ENCODE data around the gene MEIS2.

Gene MEIS2

DNA sequence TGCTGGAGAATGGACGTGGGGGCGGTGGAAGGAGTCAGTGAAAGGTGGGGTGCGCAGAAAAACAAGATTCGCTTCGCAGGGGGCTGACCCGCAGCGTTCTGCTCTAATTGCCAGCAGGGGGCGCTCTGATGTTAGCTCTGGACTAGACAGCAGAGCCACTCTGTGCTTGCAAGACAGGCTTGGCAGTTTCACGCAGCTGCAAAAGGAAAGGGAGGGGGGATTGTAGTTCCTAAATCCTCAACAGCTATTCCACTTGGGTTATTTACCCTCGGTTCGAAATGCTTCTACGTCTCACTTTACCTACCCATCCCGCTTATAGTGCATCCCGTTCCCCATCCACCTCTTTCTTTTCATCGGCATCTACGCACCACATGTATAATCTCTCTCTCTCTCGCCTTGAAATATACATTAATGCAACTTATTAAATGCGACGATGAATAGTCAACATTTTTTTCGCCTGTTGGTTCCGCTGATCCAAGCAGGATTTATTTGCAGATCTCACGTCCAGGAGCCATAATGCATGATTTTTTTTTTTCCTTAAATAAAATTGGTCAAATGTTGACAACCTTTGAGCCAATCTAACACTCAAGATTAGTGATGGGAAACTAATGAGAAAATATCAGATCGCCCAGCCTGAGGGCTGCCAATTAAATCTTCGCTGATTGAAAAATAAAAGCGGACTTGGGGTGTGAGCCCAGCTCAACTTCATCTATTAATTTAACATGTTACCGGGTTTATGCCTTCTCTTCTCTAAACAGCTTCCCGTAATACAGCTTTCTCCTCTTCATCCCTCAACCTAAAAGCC, 216.4 kb downstream of the MEIS2 start:
- H3K4me1 ChIP-seq (ENCODE audit: low read depth, poor library complexity, severe bottlenecking) = no peaks in the 10 kb centered on the region
- no peaks in the 10 kb centered on the region for H3K27me3 ChIP-seq (ENCODE audit: insufficient read depth, low read depth)
- no peak overlapping the region for H3K4me3 ChIP-seq (IDR thresholded peaks at IDR 0.05; ENCODE audit: insufficient read depth, low read depth, low read length)
- H3K36me3 ChIP-seq (ENCODE audit: insufficient read depth) = no peaks in the 10 kb centered on the region
- no peaks in the 10 kb centered on the region for H3K79me2 ChIP-seq (ENCODE audit: insufficient read depth, low read depth)
- no peak overlapping the region for H3K9ac ChIP-seq
- TF ChIP-seq, protein P1, sequence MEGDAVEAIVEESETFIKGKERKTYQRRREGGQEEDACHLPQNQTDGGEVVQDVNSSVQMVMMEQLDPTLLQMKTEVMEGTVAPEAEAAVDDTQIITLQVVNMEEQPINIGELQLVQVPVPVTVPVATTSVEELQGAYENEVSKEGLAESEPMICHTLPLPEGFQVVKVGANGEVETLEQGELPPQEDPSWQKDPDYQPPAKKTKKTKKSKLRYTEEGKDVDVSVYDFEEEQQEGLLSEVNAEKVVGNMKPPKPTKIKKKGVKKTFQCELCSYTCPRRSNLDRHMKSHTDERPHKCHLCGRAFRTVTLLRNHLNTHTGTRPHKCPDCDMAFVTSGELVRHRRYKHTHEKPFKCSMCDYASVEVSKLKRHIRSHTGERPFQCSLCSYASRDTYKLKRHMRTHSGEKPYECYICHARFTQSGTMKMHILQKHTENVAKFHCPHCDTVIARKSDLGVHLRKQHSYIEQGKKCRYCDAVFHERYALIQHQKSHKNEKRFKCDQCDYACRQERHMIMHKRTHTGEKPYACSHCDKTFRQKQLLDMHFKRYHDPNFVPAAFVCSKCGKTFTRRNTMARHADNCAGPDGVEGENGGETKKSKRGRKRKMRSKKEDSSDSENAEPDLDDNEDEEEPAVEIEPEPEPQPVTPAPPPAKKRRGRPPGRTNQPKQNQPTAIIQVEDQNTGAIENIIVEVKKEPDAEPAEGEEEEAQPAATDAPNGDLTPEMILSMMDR (conservative IDR thresholded peaks at IDR 0.05; ENCODE audit: low read depth, low read length) = peak; percentile 68
- H3K27ac ChIP-seq = no peak overlapping the region
- no peak overlapping the region for H2AFZ ChIP-seq (ENCODE audit: low read depth)
- H4K20me1 ChIP-seq (ENCODE audit: insufficient read depth) = no peaks in the 10 kb centered on the region
- H3K4me2 ChIP-seq = no peak overlapping the region

DNA sequence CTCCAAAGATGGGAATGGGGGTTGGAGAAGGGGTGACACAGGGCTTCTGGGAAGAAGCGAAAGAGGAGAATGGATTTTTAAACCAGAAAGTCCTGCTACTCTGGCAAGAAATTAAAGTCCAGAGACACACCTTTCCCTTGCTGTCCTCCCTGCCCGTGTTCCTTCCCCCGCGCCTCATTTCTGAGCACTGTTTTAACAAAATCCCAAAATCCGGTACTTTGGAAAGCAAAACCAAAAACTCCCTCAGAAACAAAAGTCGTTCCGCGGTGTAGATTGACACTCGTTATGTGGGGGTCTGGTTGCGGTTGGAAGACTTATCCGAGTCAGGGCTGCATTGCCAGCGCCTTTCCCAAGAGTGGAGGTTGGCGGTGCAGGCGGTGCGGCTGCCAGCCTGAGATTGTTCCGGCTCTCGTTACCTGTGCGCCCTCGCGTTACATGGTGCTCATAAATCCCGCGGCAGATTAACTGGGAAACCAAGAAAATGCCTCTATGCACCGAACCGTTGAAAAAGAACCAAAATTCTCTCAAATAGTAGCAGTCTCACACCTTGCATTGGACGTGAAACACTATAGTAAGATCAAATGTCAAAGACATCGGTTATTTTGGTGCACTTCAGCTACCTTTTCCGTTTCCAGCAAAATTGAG, 217.7 kb downstream of the MEIS2 start:
- Histone ChIP-seq H3K36me3 (ENCODE audit: insufficient read depth) (no peaks in the 10 kb centered on the region), H3K9ac (no peak overlapping the region), H3K27ac (no peak overlapping the region), H3K4me1 (ENCODE audit: low read depth, poor library complexity, severe bottlenecking) (no peaks in the 10 kb centered on the region), H3K79me2 (ENCODE audit: insufficient read depth, low read depth) (no peaks in the 10 kb centered on the region), H2AFZ (ENCODE audit: low read depth) (no peak overlapping the region), H3K4me3 (IDR thresholded peaks at IDR 0.05; ENCODE audit: insufficient read depth, low read depth, low read length) (no peak overlapping the region), H3K27me3 (ENCODE audit: insufficient read depth, low read depth) (no peaks in the 10 kb centered on the region), H4K20me1 (ENCODE audit: insufficient read depth) (no peaks in the 10 kb centered on the region), H3K4me2 (no peak overlapping the region)
- TF ChIP-seq, protein P1 (conservative IDR thresholded peaks at IDR 0.05; ENCODE audit: low read depth, low read length) = no peak

DNA sequence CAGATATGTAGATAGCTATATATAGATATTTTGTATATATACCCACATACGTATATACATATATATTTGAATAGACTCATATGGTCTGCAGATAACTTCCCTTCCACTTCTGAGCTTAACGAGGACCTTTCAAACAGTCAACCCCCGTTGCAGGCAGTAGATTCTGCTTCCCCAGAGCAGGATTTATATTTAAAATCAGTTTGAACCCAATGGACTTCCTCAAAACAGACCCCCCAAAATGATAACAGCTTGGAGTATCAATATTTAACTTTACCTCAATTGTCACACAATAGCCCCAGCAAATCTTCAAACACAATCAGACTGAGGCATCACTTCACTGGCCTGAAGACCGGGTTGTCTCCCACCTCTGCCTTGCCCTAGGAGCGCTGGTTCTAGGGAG, 218.3 kb downstream of the MEIS2 start:
- no peak overlapping the region for H3K9ac ChIP-seq
- H3K4me2 ChIP-seq = no peak overlapping the region
- no peaks in the 10 kb centered on the region for H3K27me3 ChIP-seq (ENCODE audit: insufficient read depth, low read depth)
- H4K20me1 ChIP-seq (ENCODE audit: insufficient read depth) = no peaks in the 10 kb centered on the region
- H3K36me3 ChIP-seq (ENCODE audit: insufficient read depth) = no peaks in the 10 kb centered on the region
- H3K79me2 ChIP-seq (ENCODE audit: insufficient read depth, low read depth) = no peaks in the 10 kb centered on the region
- no peak overlapping the region for H2AFZ ChIP-seq (ENCODE audit: low read depth)
- TF ChIP-seq, protein P1 (conservative IDR thresholded peaks at IDR 0.05; ENCODE audit: low read depth, low read length) = no peak
- H3K4me1 ChIP-seq (ENCODE audit: low read depth, poor library complexity, severe bottlenecking) = no peaks in the 10 kb centered on the region
- no peak overlapping the region for H3K27ac ChIP-seq
- no peak overlapping the region for H3K4me3 ChIP-seq (IDR thresholded peaks at IDR 0.05; ENCODE audit: insufficient read depth, low read depth, low read length)

DNA sequence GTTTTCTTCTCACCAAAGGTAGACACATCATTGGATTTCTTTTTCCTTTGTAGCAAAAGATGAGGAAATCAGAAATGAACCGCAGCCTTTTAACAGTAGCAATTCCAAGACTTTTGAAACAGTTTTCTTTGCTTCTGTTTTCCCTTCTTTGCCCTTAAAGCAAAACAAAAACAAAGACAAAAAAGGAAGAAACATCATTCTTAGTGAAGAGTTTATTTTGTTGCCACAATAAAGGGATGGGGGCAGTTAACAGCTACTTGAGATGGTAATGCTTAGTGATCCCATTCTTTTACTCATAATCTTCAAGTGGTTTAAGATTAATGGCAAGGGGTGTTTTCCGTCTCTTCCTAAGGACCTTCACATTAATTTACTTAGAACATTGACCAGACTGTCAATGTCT, 218.8 kb downstream of the MEIS2 start:
- no peak overlapping the region for H3K4me3 ChIP-seq (IDR thresholded peaks at IDR 0.05; ENCODE audit: insufficient read depth, low read depth, low read length)
- no peak overlapping the region for H3K27ac ChIP-seq
- no peaks in the 10 kb centered on the region for H3K27me3 ChIP-seq (ENCODE audit: insufficient read depth, low read depth)
- H3K4me2 ChIP-seq = no peak overlapping the region
- no peak overlapping the region for H3K9ac ChIP-seq
- H3K79me2 ChIP-seq (ENCODE audit: insufficient read depth, low read depth) = no peaks in the 10 kb centered on the region
- no peaks in the 10 kb centered on the region for H4K20me1 ChIP-seq (ENCODE audit: insufficient read depth)
- H3K4me1 ChIP-seq (ENCODE audit: low read depth, poor library complexity, severe bottlenecking) = no peaks in the 10 kb centered on the region
- H2AFZ ChIP-seq (ENCODE audit: low read depth) = no peak overlapping the region
- TF ChIP-seq, protein P1 (conservative IDR thresholded peaks at IDR 0.05; ENCODE audit: low read depth, low read length) = no peak
- no peaks in the 10 kb centered on the region for H3K36me3 ChIP-seq (ENCODE audit: insufficient read depth)

Measured in KMS-11 (cell line).